Measurements from ENCODE around the gene BNC1. TPM values are rescaled to one million over a fixed set of nuclear protein-coding genes. Genes with fewer than 3 reads are reported as not detected.

The BNC1 gene
- total and polyA plus RNA-seq, 2 experiments from 2014 or later = 4.1 to 7.5 TPM

- H3F3A ChIP-seq (ENCODE audit: insufficient read depth) = peaks cover 47% of the 10 kb centered on the region
- peaks cover 22% of the 10 kb centered on the region for H3K79me2 ChIP-seq (ENCODE audit: insufficient read depth)
- no peaks in the 10 kb centered on the region for H4K20me1 ChIP-seq (ENCODE audit: insufficient read depth)
- no peaks in the 10 kb centered on the region for H3K36me3 ChIP-seq (ENCODE audit: low read depth)
- no peak overlapping the region for H3K27ac ChIP-seq
- peaks cover 27% of the 10 kb centered on the region for H3K4me1 ChIP-seq (ENCODE audit: insufficient read depth)
- TF ChIP-seq EZH2phosphoT487 (IDR thresholded peaks at IDR 0.05; ENCODE audit: insufficient read depth, low read depth) (no peak), EZH2 (IDR thresholded peaks at IDR 0.05; ENCODE audit: insufficient read depth, poor library complexity, severe bottlenecking) (no peak)
- in situ Hi-C loops (cut with MboI) = no loop called here
- no peaks in the 10 kb centered on the region for H3K9me3 ChIP-seq (ENCODE audit: low read depth)
- WGBS, 2 experiments (ENCODE audit: low coverage in 1 of 2, low lambda C conversion rate in 2 of 2, missing lambda C conversion rate in 2 of 2) = 60 to 64% methylated on average over 5 of the region's 5 CpGs
- H3K4me2 ChIP-seq (ENCODE audit: unreplicated experiment) = no peak overlapping the region
- H3K9me2 ChIP-seq (ENCODE audit: insufficient read depth) = no peaks in the 10 kb centered on the region
- H3K27me3 ChIP-seq (replicated peaks; ENCODE audit: insufficient read depth) = 0 out of 2 replicates have a peak, but pooled peaks cover 4% of the 10 kb centered on the region
- no peak overlapping the region for H3K9ac ChIP-seq
- DNase-seq = no peak
- H2AFZ ChIP-seq = no peak overlapping the region
- H3K4me3 ChIP-seq = no peak overlapping the region
Observed at GRCh38 chr15:83209333-83209732, 75.1 kb downstream of the BNC1 start.

- TF ChIP-seq EZH2 (IDR thresholded peaks at IDR 0.05; ENCODE audit: insufficient read depth, poor library complexity, severe bottlenecking) (no peak), EZH2phosphoT487 (IDR thresholded peaks at IDR 0.05; ENCODE audit: insufficient read depth, low read depth) (no peak)
- Histone ChIP-seq H3F3A (ENCODE audit: insufficient read depth) (peaks cover 47% of the 10 kb centered on the region), H3K4me2 (ENCODE audit: unreplicated experiment) (peak overlapping the region; percentile 81), H3K9me2 (ENCODE audit: insufficient read depth) (no peaks in the 10 kb centered on the region), H3K27ac (no peak overlapping the region), H3K9ac (peak overlapping the region; percentile 85), H3K27me3 (replicated peaks; ENCODE audit: insufficient read depth) (no peaks in the 10 kb centered on the region), H3K4me1 (ENCODE audit: insufficient read depth) (peaks cover 27% of the 10 kb centered on the region), H3K4me3 (peak overlapping the region; percentile 72), H3K9me3 (ENCODE audit: low read depth) (no peaks in the 10 kb centered on the region), H3K79me2 (ENCODE audit: insufficient read depth) (peaks cover 32% of the 10 kb centered on the region), H4K20me1 (ENCODE audit: insufficient read depth) (no peaks in the 10 kb centered on the region), H2AFZ (peak overlapping the region; percentile 87), H3K36me3 (ENCODE audit: low read depth) (no peaks in the 10 kb centered on the region)
- in situ Hi-C loops (cut with MboI) = no loop called here
- DNase-seq = peak; percentile 17
- WGBS, 2 experiments (ENCODE audit: low coverage in 1 of 2, low lambda C conversion rate in 2 of 2, missing lambda C conversion rate in 2 of 2) = 17 to 25% methylated on average over 11 of the region's 11 CpGs
Observed at GRCh38 chr15:83208367-83208661, 76.2 kb downstream of the BNC1 start.

GRCh38 chr15:83207660-83208366 is 76.7 kb downstream of the BNC1 start, which contains the start of gene HDGFL3:
Gene HDGFL3 (minus strand): TSS chr15:83207823. CDS start chr15:83207414, 409 bp downstream.
- in situ Hi-C loops (cut with MboI) = no loop called here

GRCh38 chr15:83207009-83207659 is 77.3 kb downstream of the BNC1 start:
- H3F3A ChIP-seq (ENCODE audit: insufficient read depth) = peaks cover 47% of the 10 kb centered on the region
- no peaks in the 10 kb centered on the region for H4K20me1 ChIP-seq (ENCODE audit: insufficient read depth)
- no peaks in the 10 kb centered on the region for H3K27me3 ChIP-seq (replicated peaks; ENCODE audit: insufficient read depth)
- peak overlapping the region; percentile 83 for H3K4me2 ChIP-seq (ENCODE audit: unreplicated experiment)
- 0 to 1% methylated on average over 41 to 87 of the region's 93 CpGs for WGBS, 2 experiments (ENCODE audit: low coverage in 1 of 2, low lambda C conversion rate in 2 of 2, missing lambda C conversion rate in 2 of 2)
- peaks cover 29% of the 10 kb centered on the region for H3K4me1 ChIP-seq (ENCODE audit: insufficient read depth)
- no peaks in the 10 kb centered on the region for H3K36me3 ChIP-seq (ENCODE audit: low read depth)
- H2AFZ ChIP-seq = peak overlapping the region; percentile 83
- DNase-seq = peak; percentile 72
- H3K9ac ChIP-seq = peak overlapping the region; percentile 85
- H3K4me3 ChIP-seq = peak overlapping the region; percentile 72
- H3K9me3 ChIP-seq (ENCODE audit: low read depth) = no peaks in the 10 kb centered on the region
- peak overlapping the region; percentile 27 for H3K27ac ChIP-seq
- TF ChIP-seq EZH2 (IDR thresholded peaks at IDR 0.05; ENCODE audit: insufficient read depth, poor library complexity, severe bottlenecking) = no peak
- TF ChIP-seq EZH2phosphoT487 (IDR thresholded peaks at IDR 0.05; ENCODE audit: insufficient read depth, low read depth) = no peak
- no peaks in the 10 kb centered on the region for H3K9me2 ChIP-seq (ENCODE audit: insufficient read depth)
- in situ Hi-C loops (cut with MboI) = no loop called here
- peaks cover 44% of the 10 kb centered on the region for H3K79me2 ChIP-seq (ENCODE audit: insufficient read depth)

More at GRCh38 chr15:83207660-83208366, 76.7 kb downstream of the BNC1 start, which contains the start of gene HDGFL3:
- no peaks in the 10 kb centered on the region for H3K36me3 ChIP-seq (ENCODE audit: low read depth)
- H3K9me2 ChIP-seq (ENCODE audit: insufficient read depth) = no peaks in the 10 kb centered on the region
- DNase-seq = peak; percentile 79
- H3K27ac ChIP-seq = peak within 1 kb of the TSS; percentile 27
- peak within 1 kb of the TSS; percentile 72 for H3K4me3 ChIP-seq
- H3K9me3 ChIP-seq (ENCODE audit: low read depth) = no peaks in the 10 kb centered on the region
- H2AFZ ChIP-seq = peak within 1 kb of the TSS; percentile 87
- H3K79me2 ChIP-seq (ENCODE audit: insufficient read depth) = peaks cover 37% of the 10 kb centered on the region
- H3F3A ChIP-seq (ENCODE audit: insufficient read depth) = peaks cover 47% of the 10 kb centered on the region
- H4K20me1 ChIP-seq (ENCODE audit: insufficient read depth) = no peaks in the 10 kb centered on the region
- H3K4me2 ChIP-seq (ENCODE audit: unreplicated experiment) = peak within 1 kb of the TSS; percentile 83
- peak within 1 kb of the TSS; percentile 85 for H3K9ac ChIP-seq
- H3K27me3 ChIP-seq (replicated peaks; ENCODE audit: insufficient read depth) = no peaks in the 10 kb centered on the region
- WGBS, 2 experiments (ENCODE audit: low coverage in 1 of 2, low lambda C conversion rate in 2 of 2, missing lambda C conversion rate in 2 of 2) = 1 to 2% methylated on average over 8 to 89 of the region's 94 CpGs
- no peak for TF ChIP-seq EZH2 (IDR thresholded peaks at IDR 0.05; ENCODE audit: insufficient read depth, poor library complexity, severe bottlenecking)
- peaks cover 27% of the 10 kb centered on the region for H3K4me1 ChIP-seq (ENCODE audit: insufficient read depth)
